HepG2 (cell line): ENCODE measurements around the gene CFAP73. TPM values are rescaled to one million over a fixed set of nuclear protein-coding genes. Genes with fewer than 3 reads are reported as not detected.
A peak's percentile ranks its signal among the peaks of the same experiment; 100 is the strongest.

Source experiments
- ATF1 ChIP-seq: IDR thresholded peaks from 2 replicates; pipeline ENCODE4 v1.6.1; 2016; ENCODE audit warnings: mild to moderate bottlenecking, control low read depth
- CC2D1A ChIP-seq: sonication (generic); formaldehyde crosslinking; IDR thresholded peaks from 2 replicates; pipeline ENCODE4 v1.8.1; 2023; ENCODE audit warnings: mild to moderate bottlenecking, missing genetic modification reagents
- PHF8 ChIP-seq: sonication (generic); formaldehyde crosslinking; IDR thresholded peaks from 2 replicates; pipeline ENCODE4 v1.5.0; 2020; ENCODE audit warnings: missing genetic modification reagents
- POLR2AphosphoS5 ChIP-seq: IDR thresholded peaks from 2 replicates; pipeline ENCODE4 v1.6.1; 2012; ENCODE audit warnings: low read depth, low read length
- PPARG ChIP-seq: conservative IDR thresholded peaks from 2 replicates; pipeline ENCODE4 v1.6.1; 2016; ENCODE audit warnings: missing biosample characterization, missing genetic modification reagents
- SP2 ChIP-seq: sonication (generic); formaldehyde crosslinking; IDR thresholded peaks from 2 replicates; pipeline ENCODE4 v1.5.1; 2020; ENCODE audit warnings: mild to moderate bottlenecking, missing genetic modification reagents
- TEF ChIP-seq: sonication (generic); formaldehyde crosslinking; IDR thresholded peaks from 2 replicates; pipeline ENCODE4 v1.5.0; 2020; ENCODE audit warnings: missing genetic modification reagents
- ZNF407 ChIP-seq: sonication (generic); formaldehyde crosslinking; IDR thresholded peaks from one replicate; pipeline ENCODE4 v1.5.1; 2020; ENCODE audit warnings: mild to moderate bottlenecking, missing genetic modification reagents; ENCODE audit errors: not compliant biosample characterization
- ZNF768 ChIP-seq: sonication (generic); formaldehyde crosslinking; IDR thresholded peaks from 2 replicates; pipeline ENCODE4 v1.4.0; 2020; ENCODE audit warnings: missing genetic modification reagents
- polyA plus RNA-seq, 8 experiments: library from polyadenylated mRNA; depleted of rRNA in 3 of 8; stranded (reverse) in 7 of 8; unstranded in 1 of 8; fragments of >200 nt; fragmentation: Illumina TruSeq in 4 of 8; extraction: Trizol in 4 of 8; gene quantifications; 2 replicates each; pipeline versions ENCODE4 v1.2.1 to v1.2.3, GENCODE V29; 2011 to 2016; ENCODE audit warnings: low read depth in 4 of 8, missing spikeins in 1 of 8, mixed read lengths in 1 of 8; ENCODE audit not compliant: insufficient read depth in 1 of 8
- total RNA-seq, 5 experiments: library from RNA; depleted of rRNA; stranded (reverse); fragments of >200 nt; fragmentation: Illumina TruSeq; extraction: Trizol; gene quantifications; 2 replicates each; pipeline ENCODE4 v1.2.3, GENCODE V29; 2016; ENCODE audit warnings: low read depth in 1 of 5
- TF ChIP-seq, protein P1 (sequence below): sonication (generic); formaldehyde crosslinking; IDR thresholded peaks from 2 replicates; pipeline ENCODE4 v1.4.0; 2020; ENCODE audit warnings: mild to moderate bottlenecking, low read depth, missing genetic modification reagents
- TF ChIP-seq, protein P2 (sequence below): sonication (generic); formaldehyde crosslinking; IDR thresholded peaks from 2 replicates; pipeline ENCODE4 v1.5.1; 2020; ENCODE audit warnings: mild to moderate bottlenecking, missing genetic modification reagents, borderline replicate concordance

Gene CFAP73
- total and polyA plus RNA-seq, 2 of the 13 experiments (the other 11 are each of a cell fraction or from before 2014, with no cell fraction given), result not detected

DNA sequence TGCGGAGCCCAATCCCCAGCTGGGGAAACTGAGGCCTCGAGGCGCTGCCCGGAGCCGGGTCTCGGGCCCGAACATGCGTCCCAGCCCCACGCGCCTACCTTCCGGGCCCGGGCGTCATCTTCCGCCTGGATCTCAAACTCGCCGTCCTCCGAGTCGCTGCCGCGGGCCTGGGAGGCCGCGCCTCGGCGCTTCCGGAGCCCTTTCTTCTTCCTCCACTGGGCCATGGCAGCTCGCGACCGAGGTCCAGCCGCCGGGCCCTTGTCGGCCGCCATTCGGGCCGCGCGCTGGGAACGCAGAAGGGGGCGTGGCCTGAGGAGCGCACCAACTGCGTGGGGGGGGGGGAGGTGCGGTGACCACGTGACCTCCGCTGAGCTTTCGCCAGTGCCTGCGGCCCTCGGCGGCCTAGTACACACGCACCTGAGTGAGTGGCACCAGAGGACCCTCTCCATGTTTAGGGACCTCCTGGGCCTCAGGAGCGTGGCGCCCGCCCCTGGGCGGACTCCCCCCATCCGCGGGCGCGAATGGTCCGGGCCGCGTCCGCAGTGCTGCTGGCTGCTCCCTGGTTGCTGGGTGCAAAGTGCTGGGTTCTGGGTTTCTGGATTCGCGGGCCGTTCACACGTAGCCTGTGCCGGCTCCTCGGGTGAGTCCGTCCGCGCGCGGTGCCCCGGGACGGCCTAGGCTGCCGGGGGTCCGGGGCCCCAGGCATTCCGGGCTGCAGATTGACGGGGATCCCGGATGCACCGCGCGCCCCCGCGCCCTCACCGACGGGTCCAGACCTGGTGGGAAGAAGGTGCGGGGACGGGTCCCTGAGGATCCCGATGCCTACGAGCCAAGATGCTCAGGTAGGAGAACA lies 35.9 kb downstream of the CFAP73 start, which contains the start of the genes DDX54 and RITA1 (continued):
- TF ChIP-seq ATF1 (CRISPR knock-in tag), result no peak
- TF ChIP-seq, protein P1, sequence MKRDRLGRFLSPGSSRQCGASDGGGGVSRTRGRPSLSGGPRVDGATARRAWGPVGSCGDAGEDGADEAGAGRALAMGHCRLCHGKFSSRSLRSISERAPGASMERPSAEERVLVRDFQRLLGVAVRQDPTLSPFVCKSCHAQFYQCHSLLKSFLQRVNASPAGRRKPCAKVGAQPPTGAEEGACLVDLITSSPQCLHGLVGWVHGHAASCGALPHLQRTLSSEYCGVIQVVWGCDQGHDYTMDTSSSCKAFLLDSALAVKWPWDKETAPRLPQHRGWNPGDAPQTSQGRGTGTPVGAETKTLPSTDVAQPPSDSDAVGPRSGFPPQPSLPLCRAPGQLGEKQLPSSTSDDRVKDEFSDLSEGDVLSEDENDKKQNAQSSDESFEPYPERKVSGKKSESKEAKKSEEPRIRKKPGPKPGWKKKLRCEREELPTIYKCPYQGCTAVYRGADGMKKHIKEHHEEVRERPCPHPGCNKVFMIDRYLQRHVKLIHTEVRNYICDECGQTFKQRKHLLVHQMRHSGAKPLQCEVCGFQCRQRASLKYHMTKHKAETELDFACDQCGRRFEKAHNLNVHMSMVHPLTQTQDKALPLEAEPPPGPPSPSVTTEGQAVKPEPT, result no peak
- TF ChIP-seq SP2 (CRISPR knock-in tag), result peak; percentile 79
- TF ChIP-seq ZNF407 (CRISPR knock-in tag), result peak; percentile 82
- peak; percentile 99 for TF ChIP-seq PHF8
- TF ChIP-seq, protein P2, sequence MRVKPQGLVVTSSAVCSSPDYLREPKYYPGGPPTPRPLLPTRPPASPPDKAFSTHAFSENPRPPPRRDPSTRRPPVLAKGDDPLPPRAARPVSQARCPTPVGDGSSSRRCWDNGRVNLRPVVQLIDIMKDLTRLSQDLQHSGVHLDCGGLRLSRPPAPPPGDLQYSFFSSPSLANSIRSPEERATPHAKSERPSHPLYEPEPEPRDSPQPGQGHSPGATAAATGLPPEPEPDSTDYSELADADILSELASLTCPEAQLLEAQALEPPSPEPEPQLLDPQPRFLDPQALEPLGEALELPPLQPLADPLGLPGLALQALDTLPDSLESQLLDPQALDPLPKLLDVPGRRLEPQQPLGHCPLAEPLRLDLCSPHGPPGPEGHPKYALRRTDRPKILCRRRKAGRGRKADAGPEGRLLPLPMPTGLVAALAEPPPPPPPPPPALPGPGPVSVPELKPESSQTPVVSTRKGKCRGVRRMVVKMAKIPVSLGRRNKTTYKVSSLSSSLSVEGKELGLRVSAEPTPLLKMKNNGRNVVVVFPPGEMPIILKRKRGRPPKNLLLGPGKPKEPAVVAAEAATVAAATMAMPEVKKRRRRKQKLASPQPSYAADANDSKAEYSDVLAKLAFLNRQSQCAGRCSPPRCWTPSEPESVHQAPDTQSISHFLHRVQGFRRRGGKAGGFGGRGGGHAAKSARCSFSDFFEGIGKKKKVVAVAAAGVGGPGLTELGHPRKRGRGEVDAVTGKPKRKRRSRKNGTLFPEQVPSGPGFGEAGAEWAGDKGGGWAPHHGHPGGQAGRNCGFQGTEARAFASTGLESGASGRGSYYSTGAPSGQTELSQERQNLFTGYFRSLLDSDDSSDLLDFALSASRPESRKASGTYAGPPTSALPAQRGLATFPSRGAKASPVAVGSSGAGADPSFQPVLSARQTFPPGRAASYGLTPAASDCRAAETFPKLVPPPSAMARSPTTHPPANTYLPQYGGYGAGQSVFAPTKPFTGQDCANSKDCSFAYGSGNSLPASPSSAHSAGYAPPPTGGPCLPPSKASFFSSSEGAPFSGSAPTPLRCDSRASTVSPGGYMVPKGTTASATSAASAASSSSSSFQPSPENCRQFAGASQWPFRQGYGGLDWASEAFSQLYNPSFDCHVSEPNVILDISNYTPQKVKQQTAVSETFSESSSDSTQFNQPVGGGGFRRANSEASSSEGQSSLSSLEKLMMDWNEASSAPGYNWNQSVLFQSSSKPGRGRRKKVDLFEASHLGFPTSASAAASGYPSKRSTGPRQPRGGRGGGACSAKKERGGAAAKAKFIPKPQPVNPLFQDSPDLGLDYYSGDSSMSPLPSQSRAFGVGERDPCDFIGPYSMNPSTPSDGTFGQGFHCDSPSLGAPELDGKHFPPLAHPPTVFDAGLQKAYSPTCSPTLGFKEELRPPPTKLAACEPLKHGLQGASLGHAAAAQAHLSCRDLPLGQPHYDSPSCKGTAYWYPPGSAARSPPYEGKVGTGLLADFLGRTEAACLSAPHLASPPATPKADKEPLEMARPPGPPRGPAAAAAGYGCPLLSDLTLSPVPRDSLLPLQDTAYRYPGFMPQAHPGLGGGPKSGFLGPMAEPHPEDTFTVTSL (CRISPR knock-in tag), result peak; percentile 13; the same call in 1 of the 2 replicates
- peak; percentile 32 for TF ChIP-seq ZNF768 (CRISPR knock-in tag)
- TF ChIP-seq POLR2AphosphoS5, result peak; percentile 65
- TF ChIP-seq CC2D1A (CRISPR knock-in tag), result no peak
- TF ChIP-seq TEF (CRISPR knock-in tag), result no peak
- TF ChIP-seq PPARG (CRISPR knock-in tag), result peak; percentile 28; the same call in 1 of the 2 replicates
